HepG2 (cell line): ENCODE data around the gene RIC3. TPM values are rescaled to one million over a fixed set of nuclear protein-coding genes. Genes with fewer than 3 reads are reported as not detected.

Experiments used
- ATAC-seq: fragments of 200-7000 bp; cut with Tn5 transposase; 3 replicates; pipeline ENCODE4 v1.9.1; 2020; ENCODE audit warnings: mild to moderate bottlenecking, moderate library complexity
- BruUV-seq: library from RNA; stranded (reverse); fragments of 400-500 nt; replicated peaks from 2 replicates; lab custom pipeline; 2021; lab: Mats Ljungman, UMichigan
- CTCF ChIA-PET: fragments of 300-600 bp; formaldehyde crosslinking; extraction: SDS; loops from one replicate; lab custom pipeline; 2021; ENCODE audit warnings: low total read pairs, inconsistent platforms, low intra/inter-chr PET ratio; lab: Yijun Ruan, JAX
- POLR2A ChIA-PET: fragments of 350-600 bp; sonication (Branson Sonifier 250); formaldehyde crosslinking; loops from one replicate; lab custom pipeline; 2020; ENCODE audit warnings: antibody characterized with exemption, inconsistent platforms; lab: Yijun Ruan, JAX
- DNase-seq: peaks from one replicate; pipeline ENCODE4 v3.0.0-alpha.2; 2015; ENCODE audit warnings: low spot score
- FAIRE-seq: peaks from 3 replicates; lab custom pipeline; 2011; peaks lifted over from hg19 to GRCh38; lab: Jason Lieb, UNC
- H2AFZ ChIP-seq: one replicate; pipeline ENCODE4 v1.6.1; 2011; ENCODE audit warnings: low read length, inconsistent platforms
- H3K27ac ChIP-seq: fragments of 300-600 bp; 3 replicates; pipeline ENCODE4 v1.8.0; 2011; ENCODE audit warnings: mixed run types, mild to moderate bottlenecking, mixed read lengths, low read length, inconsistent platforms; ENCODE audit not compliant: insufficient read depth; ENCODE audit errors: extremely low read length
- H3K27me3 ChIP-seq, 2 experiments: fragments of 200-600 bp in 1 of 2; 2 replicates in 1 of 2; 3 replicates in 1 of 2; pipeline versions ENCODE4 v1.6.0 to v1.8.0; 2011; ENCODE audit warnings: low read length in 2 of 2, mild to moderate bottlenecking in 2 of 2, moderate library complexity in 2 of 2, inconsistent platforms in 1 of 2; ENCODE audit not compliant: insufficient read depth in 2 of 2, control insufficient read depth in 1 of 2
- H3K36me3 ChIP-seq, 2 experiments: fragments of 200-600 bp in 1 of 2; replicated peaks in 1 of 2; 2 replicates in 1 of 2; 3 replicates in 1 of 2; pipeline versions ENCODE4 v1.5.1 to v1.8.0; 2011; ENCODE audit warnings: low read length in 2 of 2, inconsistent platforms in 1 of 2; ENCODE audit not compliant: insufficient read depth in 2 of 2, control insufficient read depth in 1 of 2
- H3K4me1 ChIP-seq: 2 replicates; pipeline ENCODE4 v1.5.1; 2012; ENCODE audit warnings: low read length, inconsistent platforms; ENCODE audit not compliant: insufficient read depth
- H3K4me2 ChIP-seq: 2 replicates; pipeline ENCODE4 v1.6.0; 2011; ENCODE audit warnings: low read depth, low read length, inconsistent platforms
- H3K4me3 ChIP-seq, 3 experiments: fragments of 200-600 bp in 1 of 3; sonication (generic), shearing (Covaris generic) in 1 of 3; replicated peaks in 1 of 3; 2 replicates each; pipeline ENCODE4 v1.5.1; 2011 to 2016; ENCODE audit warnings: low read length in 3 of 3, inconsistent platforms in 2 of 3, low read depth in 2 of 3, mild to moderate bottlenecking in 2 of 3, control low read depth in 1 of 3, mixed read lengths in 1 of 3; ENCODE audit not compliant: insufficient read depth in 1 of 3
- H3K79me2 ChIP-seq: one replicate; pipeline ENCODE4 v1.6.1; 2011; ENCODE audit warnings: low read length, inconsistent platforms; ENCODE audit not compliant: insufficient read depth
- H3K9ac ChIP-seq: 2 replicates; pipeline ENCODE4 v1.6.0; 2011; ENCODE audit warnings: mild to moderate bottlenecking, low read depth, low read length, inconsistent platforms; ENCODE audit not compliant: insufficient read depth
- H3K9me3 ChIP-seq: 2 replicates; pipeline ENCODE4 v1.5.1; 2012; ENCODE audit warnings: mild to moderate bottlenecking, low read length
- H4K20me1 ChIP-seq: 2 replicates; pipeline ENCODE4 v1.6.0; 2011; ENCODE audit warnings: inconsistent platforms, mild to moderate bottlenecking, low read length, moderate library complexity; ENCODE audit not compliant: insufficient read depth
- MAZ ChIP-seq, 2 experiments: sonication (generic) in 1 of 2; formaldehyde crosslinking in 1 of 2; IDR thresholded peaks; 2 replicates each; pipeline versions ENCODE4 v1.5.0 to v1.6.1; 2012 to 2020; ENCODE audit warnings: low read depth in 2 of 2, mild to moderate bottlenecking in 2 of 2, borderline replicate concordance in 1 of 2, improper control_type of control experiment in 1 of 2, low read length in 1 of 2, missing genetic modification reagents in 1 of 2, moderate library complexity in 1 of 2
- POLR2AphosphoS5 ChIP-seq: IDR thresholded peaks from 2 replicates; pipeline ENCODE4 v1.6.1; 2012; ENCODE audit warnings: low read depth, low read length
- RBFOX2 ChIP-seq: fragments of 200-400 bp; formaldehyde crosslinking; IDR thresholded peaks from 2 replicates; pipeline ENCODE4 v1.6.1; 2017; ENCODE audit warnings: low read depth, mild to moderate bottlenecking, low read length
- SIX1 ChIP-seq: sonication (generic); formaldehyde crosslinking; IDR thresholded peaks from 2 replicates; pipeline ENCODE4 v1.4.0; 2020; ENCODE audit warnings: missing genetic modification reagents, borderline replicate concordance
- SUZ12 ChIP-seq: fragments of 150-350 bp; IDR thresholded peaks from 2 replicates; pipeline ENCODE4 v1.6.1; 2014; ENCODE audit warnings: low read depth, low read length
- THAP11 ChIP-seq: IDR thresholded peaks from 2 replicates; pipeline ENCODE4 v1.6.1; 2016; ENCODE audit warnings: missing biosample characterization, missing genetic modification reagents
- ZNF136 ChIP-seq: sonication (generic); formaldehyde crosslinking; IDR thresholded peaks from 2 replicates; pipeline ENCODE4 v1.8.1; 2022; ENCODE audit warnings: low read depth, mild to moderate bottlenecking, moderate library complexity, missing genetic modification reagents
- ZNF792 ChIP-seq: IDR thresholded peaks from 2 replicates; pipeline ENCODE4 v1.6.1; 2016
- ZNF800 ChIP-seq: sonication (generic); formaldehyde crosslinking; IDR thresholded peaks from 2 replicates; pipeline ENCODE4 v1.4.0; 2020; ENCODE audit warnings: missing genetic modification reagents
- WGBS: methylation state at CpG from one replicate; pipeline ENCODE4 v1.1.6; 2017; ENCODE audit warnings: low lambda C conversion rate; 5-methylcytosine and 5-hydroxymethylcytosine counted together
- in situ Hi-C: cut with HindIII; loops from 2 replicates; pipeline ENCODE4 v1.10.0; 2017; ENCODE audit warnings: low pct_unique_long_range_greater_than_20kb; ENCODE audit not compliant: extremely low pct_ligation_motif_present
- intact Hi-C: fragments of 100-400 bp; cut with micrococcal nuclease; formaldehyde crosslinking; loops from one replicate; pipeline ENCODE4 v1.10.0; 2022; ENCODE audit not compliant: unreplicated experiment
- polyA plus RNA-seq, 8 experiments: library from polyadenylated mRNA; depleted of rRNA in 3 of 8; stranded (reverse) in 7 of 8; unstranded in 1 of 8; fragments of >200 nt; fragmentation: Illumina TruSeq in 4 of 8; extraction: Trizol in 4 of 8; gene quantifications; 2 replicates each; pipeline versions ENCODE4 v1.2.1 to v1.2.3, GENCODE V29; 2011 to 2016; ENCODE audit warnings: low read depth in 4 of 8, missing spikeins in 1 of 8, mixed read lengths in 1 of 8; ENCODE audit not compliant: insufficient read depth in 1 of 8
- total RNA-seq, 5 experiments: library from RNA; depleted of rRNA; stranded (reverse); fragments of >200 nt; fragmentation: Illumina TruSeq; extraction: Trizol; gene quantifications; 2 replicates each; pipeline ENCODE4 v1.2.3, GENCODE V29; 2016; ENCODE audit warnings: low read depth in 1 of 5

The RIC3 gene
- total and polyA plus RNA-seq, 2 of the 13 experiments (the other 11 are each of a cell fraction or from before 2014, with no cell fraction given): not detected

DNA sequence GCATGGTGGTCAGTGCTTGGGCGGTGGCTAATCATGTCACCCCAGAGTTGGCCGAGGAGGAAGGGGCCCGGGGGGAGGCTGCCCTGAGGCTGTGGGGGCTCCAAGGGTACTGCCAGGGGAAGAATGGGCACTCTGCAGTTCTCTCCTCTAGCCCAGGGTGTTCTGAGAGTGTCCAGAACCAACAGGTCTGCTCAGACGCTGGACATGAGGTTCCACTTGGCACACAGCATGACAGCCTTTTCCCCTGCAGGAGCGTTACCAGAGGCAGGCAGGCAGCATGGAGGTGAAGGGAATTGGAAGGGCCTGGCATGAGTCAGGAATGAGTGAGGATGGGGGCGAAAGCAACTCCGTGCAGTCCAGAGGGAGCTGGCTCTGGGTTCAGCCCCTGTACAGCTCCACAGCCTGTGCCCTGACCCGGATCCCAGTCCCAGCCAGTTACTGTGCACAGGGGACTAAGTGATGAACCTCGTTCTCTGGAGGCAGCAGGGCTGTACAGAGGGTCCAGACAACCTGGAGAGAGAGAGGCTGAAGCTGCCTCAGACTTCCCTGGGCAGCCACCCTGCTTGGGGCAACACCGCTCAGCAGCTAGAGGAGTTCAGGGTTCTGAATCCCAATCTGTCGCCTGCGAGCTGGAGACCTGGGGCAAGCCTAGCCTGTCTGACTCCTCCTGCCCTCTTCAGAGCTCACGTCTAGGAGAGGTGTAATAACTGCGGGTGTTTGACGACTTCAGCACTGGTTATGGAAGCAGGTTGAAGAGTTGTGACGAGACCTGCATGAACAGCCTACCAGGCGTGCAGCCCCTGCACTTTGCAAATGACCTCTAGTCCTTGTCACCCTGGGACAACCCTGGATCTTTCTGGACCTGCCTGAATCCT lies 102.6 kb downstream of the RIC3 start:
- POLR2A ChIA-PET: no interaction called here
- H3K4me3 ChIP-seq: no peak overlapping the region
- H3K9ac ChIP-seq: no peak overlapping the region
- intact Hi-C loops (no loop called here), in situ Hi-C loops (no loop called here)
- H4K20me1 ChIP-seq: no peaks in the 10 kb centered on the region
- no peaks in the 10 kb centered on the region for H3K9me3 ChIP-seq
- 14% methylated on average over 6 of the region's 17 CpGs for WGBS
- no peaks in the 10 kb centered on the region for H3K79me2 ChIP-seq
- no peak overlapping the region for H3K27ac ChIP-seq
- no peak for TF ChIP-seq POLR2AphosphoS5
- no peak for TF ChIP-seq SIX1 (CRISPR knock-in tag)
- no peak for TF ChIP-seq ZNF792 (CRISPR knock-in tag)
- TF ChIP-seq SUZ12: no peak
- TF ChIP-seq ZNF136 (CRISPR knock-in tag): no peak
- TF ChIP-seq MAZ (IDR thresholded peaks at IDR 0.05; ENCODE audit: borderline replicate concordance, low read depth, low read length): no peak
- no peak for TF ChIP-seq MAZ (CRISPR knock-in tag; IDR thresholded peaks at IDR 0.05; ENCODE audit: low read depth)
- no peak for TF ChIP-seq RBFOX2
- no peak for TF ChIP-seq ZNF800 (CRISPR knock-in tag)
- TF ChIP-seq THAP11: no peak
- TF ChIP-seq, all 625 proteins: peak for 0
- CTCF ChIA-PET: no interaction called here
- BruUV-seq: no TSS peak
- FAIRE-seq: no peak
- no peak for DNase-seq
- peaks cover 14% of the 10 kb centered on the region for H3K4me1 ChIP-seq
- ATAC-seq: peak; percentile 20; the same call in 2 of the 3 replicates
- H2AFZ ChIP-seq: no peak overlapping the region
- no peaks in the 10 kb centered on the region for H3K36me3 ChIP-seq
- H3K4me2 ChIP-seq: no peak overlapping the region
- H3K27me3 ChIP-seq: peaks cover 2 to 61% of the 10 kb centered on the region in 2 experiments
